Calu3 (cell line): ENCODE data around the gene ATP10B. TPM values are rescaled to one million over a fixed set of nuclear protein-coding genes. Genes with fewer than 3 reads are reported as not detected.

Experiments used
- BruUV-seq: library from RNA; stranded (reverse); fragments of 400-500 nt; replicated peaks from 2 replicates; lab custom pipeline; 2021; lab: Mats Ljungman, UMichigan
- CTCF ChIA-PET: fragments of 300-600 bp; sonication (Branson Sonifier 250); formaldehyde crosslinking; loops from one replicate; lab custom pipeline; 2022; ENCODE audit warnings: antibody characterized with exemption; lab: Charles Lee
- DNase-seq: peaks from one replicate; pipeline ENCODE4 v3.0.0; 2022
- H3K27ac Mint-ChIP-seq: one replicate; pipeline ENCODE4 v1.8.0; 2022; ENCODE audit warnings: mixed read lengths; ENCODE audit not compliant: unreplicated experiment
- H3K27me3 Mint-ChIP-seq: one replicate; pipeline ENCODE4 v1.8.0; 2022; ENCODE audit warnings: mixed read lengths; ENCODE audit not compliant: unreplicated experiment
- H3K36me3 Mint-ChIP-seq: one replicate; pipeline ENCODE4 v1.8.0; 2022; ENCODE audit warnings: mild to moderate bottlenecking, moderate library complexity, mixed read lengths; ENCODE audit not compliant: insufficient read depth, unreplicated experiment
- H3K4me1 Mint-ChIP-seq: one replicate; pipeline ENCODE4 v1.8.0; 2022; ENCODE audit warnings: mild to moderate bottlenecking, low read depth, mixed read lengths; ENCODE audit not compliant: unreplicated experiment
- H3K4me3 Mint-ChIP-seq: one replicate; pipeline ENCODE4 v1.8.0; 2022; ENCODE audit warnings: mild to moderate bottlenecking, low read depth, moderate library complexity, mixed read lengths; ENCODE audit not compliant: unreplicated experiment
- H3K9me3 Mint-ChIP-seq: one replicate; pipeline ENCODE4 v1.8.0; 2022; ENCODE audit warnings: low read depth, mixed read lengths; ENCODE audit not compliant: unreplicated experiment
- CTCF ChIP-seq: fragments of 200-600 bp; IDR thresholded peaks from one replicate; pipeline ENCODE4 v1.8.0; 2022; ENCODE audit warnings: antibody characterized with exemption; ENCODE audit not compliant: unreplicated experiment
- intact Hi-C: fragments of 100-400 bp; cut with micrococcal nuclease; formaldehyde crosslinking; loops from one replicate; pipeline ENCODE4 v1.10.0; 2022; ENCODE audit not compliant: unreplicated experiment
- total RNA-seq: library from RNA; stranded (reverse); gene quantifications from 2 replicates; pipeline ENCODE4 v1.2.3, GENCODE V29; 2022

ATP10B gene
- total RNA-seq, 1 experiment from 2014 or later: 1.4 TPM

- peaks cover 13% of the 10 kb centered on the region for H3K27me3 Mint-ChIP-seq
- H3K27ac Mint-ChIP-seq: no peak overlapping the region
- no peak for TF ChIP-seq CTCF
- H3K4me1 Mint-ChIP-seq: no peaks in the 10 kb centered on the region
- H3K36me3 Mint-ChIP-seq: no peaks in the 10 kb centered on the region
- CTCF ChIA-PET: no interaction called here
- BruUV-seq: no TSS peak
- H3K4me3 Mint-ChIP-seq: no peak overlapping the region
- intact Hi-C loops: no loop called here
- no peak for DNase-seq
- no peaks in the 10 kb centered on the region for H3K9me3 Mint-ChIP-seq
These were observed 295.9 kb downstream of the ATP10B start for GRCh38 chr5:160555971-160556631.

- intact Hi-C loops: no loop called here
- peaks cover 13% of the 10 kb centered on the region for H3K27me3 Mint-ChIP-seq
- no peaks in the 10 kb centered on the region for H3K4me1 Mint-ChIP-seq
- BruUV-seq: no TSS peak
- CTCF ChIA-PET: no interaction called here
- no peaks in the 10 kb centered on the region for H3K9me3 Mint-ChIP-seq
- no peak for TF ChIP-seq CTCF
- no peaks in the 10 kb centered on the region for H3K36me3 Mint-ChIP-seq
- H3K4me3 Mint-ChIP-seq: no peak overlapping the region
- H3K27ac Mint-ChIP-seq: no peak overlapping the region
- no peak for DNase-seq
These were observed 296.4 kb downstream of the ATP10B start for GRCh38 chr5:160555581-160555970.

- CTCF ChIA-PET: no interaction called here
- no peaks in the 10 kb centered on the region for H3K4me1 Mint-ChIP-seq
- no peak overlapping the region for H3K4me3 Mint-ChIP-seq
- no peak overlapping the region for H3K27ac Mint-ChIP-seq
- H3K9me3 Mint-ChIP-seq: peaks cover 2% of the 10 kb centered on the region
- intact Hi-C loops: no loop called here
- peaks cover 27% of the 10 kb centered on the region for H3K27me3 Mint-ChIP-seq
- no TSS peak for BruUV-seq
- no peak for DNase-seq
- no peak for TF ChIP-seq CTCF
- no peaks in the 10 kb centered on the region for H3K36me3 Mint-ChIP-seq
These were observed 301.9 kb downstream of the ATP10B start for GRCh38 chr5:160550075-160550474.

GRCh38 chr5:160548949-160549645 is 302.9 kb downstream of the ATP10B start:
- Mint-ChIP-seq H3K9me3 (peaks cover 2% of the 10 kb centered on the region), H3K36me3 (no peaks in the 10 kb centered on the region), H3K27me3 (peaks cover 27% of the 10 kb centered on the region), H3K4me3 (no peak overlapping the region), H3K4me1 (no peaks in the 10 kb centered on the region), H3K27ac (no peak overlapping the region)
- DNase-seq: no peak
- BruUV-seq: no TSS peak
- intact Hi-C loops: no loop called here
- CTCF ChIA-PET: no interaction called here
- no peak for TF ChIP-seq CTCF
